ENCODE measurements around the gene PPP6R3. TPM values are rescaled to one million over a fixed set of nuclear protein-coding genes. Genes with fewer than 3 reads are reported as not detected.

The PPP6R3 gene
- total and polyA plus RNA-seq, 10 of the 15 experiments (the other 5 are each of a cell fraction or from before 2014, with no cell fraction given): 12.4 to 123 (median 74.1) TPM

DNA sequence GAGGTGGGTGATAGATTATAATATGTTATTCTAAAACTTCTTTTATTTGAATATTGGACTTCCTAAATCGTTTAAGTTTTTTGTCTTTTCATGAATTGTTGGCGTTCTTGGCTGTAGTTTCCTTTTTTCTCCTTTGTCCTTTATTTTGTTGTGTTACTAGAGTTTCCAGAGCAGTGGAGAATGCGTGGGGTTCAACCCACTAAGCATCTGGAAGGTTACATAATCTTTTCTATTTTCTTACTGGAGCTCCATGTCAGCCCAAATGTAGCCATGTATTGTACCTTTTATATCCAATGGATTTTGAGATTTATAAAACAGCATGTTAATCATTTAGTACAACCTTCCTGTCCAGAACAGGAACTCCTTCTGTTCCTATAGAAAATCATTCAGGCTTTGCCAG, 63.2 kb downstream of the PPP6R3 start:
- ChIA-PET SMC1A (ENCODE audit: uncharacterized antibody, unreplicated experiment) (interaction anchor here (1.8 kb wide), 1 partner anchor 25 kb away, joined by 6 read pairs; no protein-coding TSS in a partner anchor), CTCF (no interaction called here), POLR2A (interaction anchor here (1.5 kb wide), 1 partner anchor 33 kb away, joined by 3 read pairs; no protein-coding TSS in a partner anchor), RAD21 (ENCODE audit: unreplicated experiment) (no interaction called here)
- DNase-seq (ENCODE audit: low read depth, low spot score) (no peak), ATAC-seq (no peak), FAIRE-seq (no peak)
- Histone ChIP-seq H3K36me3 (ENCODE audit: control insufficient read depth in 2 of 2, insufficient read depth in 2 of 2, low read length in 1 of 2) (peaks cover 18 to 54% of the 10 kb centered on the region in 2 experiments), H4K20me1 (ENCODE audit: control insufficient read depth, insufficient read depth) (no peaks in the 10 kb centered on the region; the same call in none of the 2 replicates), H3K4me3 (no peak overlapping the region), H3K9ac (ENCODE audit: control insufficient read depth, insufficient read depth, low read length) (no peak overlapping the region), H2AFZ (ENCODE audit: control insufficient read depth, low read depth, low read length) (no peak overlapping the region), H3K9me3 (replicated peaks; ENCODE audit: control insufficient read depth, insufficient read depth, low read length) (no peaks in the 10 kb centered on the region), H3K4me2 (ENCODE audit: control insufficient read depth, insufficient read depth) (no peak overlapping the region), H3K79me2 (ENCODE audit: control insufficient read depth, insufficient read depth, low read length) (peaks cover 6% of the 10 kb centered on the region), H3K27ac (ENCODE audit: control insufficient read depth, insufficient read depth) (no peak overlapping the region), H3K4me1 (ENCODE audit: control insufficient read depth, insufficient read depth, low read length) (no peaks in the 10 kb centered on the region; the same call in 1 of the 2 replicates), H3K27me3 (replicated peaks in 1 of 2; ENCODE audit: control insufficient read depth in 2 of 2, insufficient read depth in 2 of 2, low read length in 1 of 2) (no peaks in the 10 kb centered on the region)
- BruUV-seq (replicated peaks): no TSS peak
- intact Hi-C loops (cut with micrococcal nuclease; ENCODE audit: unreplicated experiment): no loop called here
- in situ Hi-C loops (cut with MboI): no loop called here
- 100% methylated on average over 3 of the region's 3 CpGs for WGBS (ENCODE audit: insufficient coverage, insufficient replicate concordance, low lambda C conversion rate, missing lambda C conversion rate)
- TF ChIP-seq, protein P1, sequence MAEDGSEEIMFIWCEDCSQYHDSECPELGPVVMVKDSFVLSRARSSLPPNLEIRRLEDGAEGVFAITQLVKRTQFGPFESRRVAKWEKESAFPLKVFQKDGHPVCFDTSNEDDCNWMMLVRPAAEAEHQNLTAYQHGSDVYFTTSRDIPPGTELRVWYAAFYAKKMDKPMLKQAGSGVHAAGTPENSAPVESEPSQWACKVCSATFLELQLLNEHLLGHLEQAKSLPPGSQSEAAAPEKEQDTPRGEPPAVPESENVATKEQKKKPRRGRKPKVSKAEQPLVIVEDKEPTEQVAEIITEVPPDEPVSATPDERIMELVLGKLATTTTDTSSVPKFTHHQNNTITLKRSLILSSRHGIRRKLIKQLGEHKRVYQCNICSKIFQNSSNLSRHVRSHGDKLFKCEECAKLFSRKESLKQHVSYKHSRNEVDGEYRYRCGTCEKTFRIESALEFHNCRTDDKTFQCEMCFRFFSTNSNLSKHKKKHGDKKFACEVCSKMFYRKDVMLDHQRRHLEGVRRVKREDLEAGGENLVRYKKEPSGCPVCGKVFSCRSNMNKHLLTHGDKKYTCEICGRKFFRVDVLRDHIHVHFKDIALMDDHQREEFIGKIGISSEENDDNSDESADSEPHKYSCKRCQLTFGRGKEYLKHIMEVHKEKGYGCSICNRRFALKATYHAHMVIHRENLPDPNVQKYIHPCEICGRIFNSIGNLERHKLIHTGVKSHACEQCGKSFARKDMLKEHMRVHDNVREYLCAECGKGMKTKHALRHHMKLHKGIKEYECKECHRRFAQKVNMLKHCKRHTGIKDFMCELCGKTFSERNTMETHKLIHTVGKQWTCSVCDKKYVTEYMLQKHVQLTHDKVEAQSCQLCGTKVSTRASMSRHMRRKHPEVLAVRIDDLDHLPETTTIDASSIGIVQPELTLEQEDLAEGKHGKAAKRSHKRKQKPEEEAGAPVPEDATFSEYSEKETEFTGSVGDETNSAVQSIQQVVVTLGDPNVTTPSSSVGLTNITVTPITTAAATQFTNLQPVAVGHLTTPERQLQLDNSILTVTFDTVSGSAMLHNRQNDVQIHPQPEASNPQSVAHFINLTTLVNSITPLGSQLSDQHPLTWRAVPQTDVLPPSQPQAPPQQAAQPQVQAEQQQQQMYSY (CRISPR knock-in tag; IDR thresholded peaks at IDR 0.05): no peak
- TF ChIP-seq RB1 (IDR thresholded peaks at IDR 0.05; ENCODE audit: borderline replicate concordance): no peak
- no peak for TF ChIP-seq YY1 (IDR thresholded peaks at IDR 0.05; ENCODE audit: low read depth, low read length)
- TF ChIP-seq HCFC1 (IDR thresholded peaks at IDR 0.05; ENCODE audit: low read length): no peak
- TF ChIP-seq BRCA1 (IDR thresholded peaks at IDR 0.05; ENCODE audit: low read depth, low read length): no peak
- TF ChIP-seq, protein P2, sequence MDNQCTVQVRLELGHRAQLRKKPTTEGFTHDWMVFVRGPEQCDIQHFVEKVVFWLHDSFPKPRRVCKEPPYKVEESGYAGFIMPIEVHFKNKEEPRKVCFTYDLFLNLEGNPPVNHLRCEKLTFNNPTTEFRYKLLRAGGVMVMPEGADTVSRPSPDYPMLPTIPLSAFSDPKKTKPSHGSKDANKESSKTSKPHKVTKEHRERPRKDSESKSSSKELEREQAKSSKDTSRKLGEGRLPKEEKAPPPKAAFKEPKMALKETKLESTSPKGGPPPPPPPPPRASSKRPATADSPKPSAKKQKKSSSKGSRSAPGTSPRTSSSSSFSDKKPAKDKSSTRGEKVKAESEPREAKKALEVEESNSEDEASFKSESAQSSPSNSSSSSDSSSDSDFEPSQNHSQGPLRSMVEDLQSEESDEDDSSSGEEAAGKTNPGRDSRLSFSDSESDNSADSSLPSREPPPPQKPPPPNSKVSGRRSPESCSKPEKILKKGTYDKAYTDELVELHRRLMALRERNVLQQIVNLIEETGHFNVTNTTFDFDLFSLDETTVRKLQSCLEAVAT (IDR thresholded peaks at IDR 0.05): no peak
- TF ChIP-seq POLR2A (IDR thresholded peaks at IDR 0.05; ENCODE audit: low read depth, low read length): no peak
- TF ChIP-seq MYC (IDR thresholded peaks at IDR 0.05; ENCODE audit: insufficient read depth, insufficient read length, insufficient replicate concordance, low read length, severe bottlenecking): no peak
- TF ChIP-seq CBX5 (IDR thresholded peaks at IDR 0.05; ENCODE audit: low read depth): no peak
- no peak for TF ChIP-seq ZSCAN29 (IDR thresholded peaks at IDR 0.05)
- no peak for TF ChIP-seq ZNF622 (IDR thresholded peaks at IDR 0.05)
- TF ChIP-seq, protein P3, sequence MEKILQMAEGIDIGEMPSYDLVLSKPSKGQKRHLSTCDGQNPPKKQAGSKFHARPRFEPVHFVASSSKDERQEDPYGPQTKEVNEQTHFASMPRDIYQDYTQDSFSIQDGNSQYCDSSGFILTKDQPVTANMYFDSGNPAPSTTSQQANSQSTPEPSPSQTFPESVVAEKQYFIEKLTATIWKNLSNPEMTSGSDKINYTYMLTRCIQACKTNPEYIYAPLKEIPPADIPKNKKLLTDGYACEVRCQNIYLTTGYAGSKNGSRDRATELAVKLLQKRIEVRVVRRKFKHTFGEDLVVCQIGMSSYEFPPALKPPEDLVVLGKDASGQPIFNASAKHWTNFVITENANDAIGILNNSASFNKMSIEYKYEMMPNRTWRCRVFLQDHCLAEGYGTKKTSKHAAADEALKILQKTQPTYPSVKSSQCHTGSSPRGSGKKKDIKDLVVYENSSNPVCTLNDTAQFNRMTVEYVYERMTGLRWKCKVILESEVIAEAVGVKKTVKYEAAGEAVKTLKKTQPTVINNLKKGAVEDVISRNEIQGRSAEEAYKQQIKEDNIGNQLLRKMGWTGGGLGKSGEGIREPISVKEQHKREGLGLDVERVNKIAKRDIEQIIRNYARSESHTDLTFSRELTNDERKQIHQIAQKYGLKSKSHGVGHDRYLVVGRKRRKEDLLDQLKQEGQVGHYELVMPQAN (conservative IDR thresholded peaks at IDR 0.05): no peak
- TF ChIP-seq NFYA (IDR thresholded peaks at IDR 0.05; ENCODE audit: borderline replicate concordance, low read depth, low read length): no peak
- no peak for TF ChIP-seq ZNF207 (IDR thresholded peaks at IDR 0.05; ENCODE audit: borderline replicate concordance)
- TF ChIP-seq, protein P4, sequence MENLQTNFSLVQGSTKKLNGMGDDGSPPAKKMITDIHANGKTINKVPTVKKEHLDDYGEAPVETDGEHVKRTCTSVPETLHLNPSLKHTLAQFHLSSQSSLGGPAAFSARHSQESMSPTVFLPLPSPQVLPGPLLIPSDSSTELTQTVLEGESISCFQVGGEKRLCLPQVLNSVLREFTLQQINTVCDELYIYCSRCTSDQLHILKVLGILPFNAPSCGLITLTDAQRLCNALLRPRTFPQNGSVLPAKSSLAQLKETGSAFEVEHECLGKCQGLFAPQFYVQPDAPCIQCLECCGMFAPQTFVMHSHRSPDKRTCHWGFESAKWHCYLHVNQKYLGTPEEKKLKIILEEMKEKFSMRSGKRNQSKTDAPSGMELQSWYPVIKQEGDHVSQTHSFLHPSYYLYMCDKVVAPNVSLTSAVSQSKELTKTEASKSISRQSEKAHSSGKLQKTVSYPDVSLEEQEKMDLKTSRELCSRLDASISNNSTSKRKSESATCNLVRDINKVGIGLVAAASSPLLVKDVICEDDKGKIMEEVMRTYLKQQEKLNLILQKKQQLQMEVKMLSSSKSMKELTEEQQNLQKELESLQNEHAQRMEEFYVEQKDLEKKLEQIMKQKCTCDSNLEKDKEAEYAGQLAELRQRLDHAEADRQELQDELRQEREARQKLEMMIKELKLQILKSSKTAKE (IDR thresholded peaks at IDR 0.05; ENCODE audit: low read depth, poor library complexity, severe bottlenecking): no peak
- TF ChIP-seq PAX8 (IDR thresholded peaks at IDR 0.05): no peak
